Stimulated activated CD4-positive, alpha-beta T cell treated with anti-CD3 and anti-CD28 coated beads, TNF-alpha, amount 100 ng/mL, for 1 hour (primary cell): ENCODE measurements around the gene MCM7.

ENCODE experiments used
- DNase-seq, 3 donors: peaks; one replicate each; pipeline ENCODE4 v3.0.0-alpha.2; 2020; ENCODE audit warnings: low read depth in 3 of 3, low spot score in 1 of 3

MCM7 gene

GRCh38 chr7:100124301-100125230 is 23.4 kb upstream of the MCM7 start:
- DNase-seq: no peak

GRCh38 chr7:100122568-100122967 is 21.4 kb upstream of the MCM7 start:
- DNase-seq: no peak

- no peak for DNase-seq
These were observed 20.9 kb upstream of the MCM7 start for GRCh38 chr7:100122067-100122466.

- no peak for DNase-seq
These were observed 19.5 kb upstream of the MCM7 start for GRCh38 chr7:100120733-100121036.

GRCh38 chr7:100119970-100120732 is 19.0 kb upstream of the MCM7 start:
- peak; percentile 29 to 49 (median 39) for DNase-seq

GRCh38 chr7:100119072-100119969 is 18.1 kb upstream of the MCM7 start, which contains the start of the genes CNPY4 and TAF6:
TSS of gene CNPY4 (plus strand) at chr7:100119634. CDS start at chr7:100119745, 111 bp downstream.
TSS of gene TAF6 (minus strand) at chr7:100119358. CDS start at chr7:100114209, 5,149 bp downstream.
- DNase-seq: peak; percentile 88 to 93 (median 91)

GRCh38 chr7:100118388-100119071 is 17.3 kb upstream of the MCM7 start:
- DNase-seq: no peak

- DNase-seq: no peak
These were observed 13.8 kb upstream of the MCM7 start for GRCh38 chr7:100115026-100115425.

GRCh38 chr7:100111914-100112313 is 10.7 kb upstream of the MCM7 start:
- no peak for DNase-seq

- DNase-seq: no peak
These were observed 10.0 kb upstream of the MCM7 start for GRCh38 chr7:100111156-100111555.

- DNase-seq: no peak
These were observed 8.4 kb upstream of the MCM7 start for GRCh38 chr7:100109521-100110163.

- no peak for DNase-seq
These were observed 6.7 kb upstream of the MCM7 start for GRCh38 chr7:100107890-100108289.

- no peak for DNase-seq
These were observed 6.0 kb upstream of the MCM7 start for GRCh38 chr7:100107125-100107737.

- DNase-seq: no peak
These were observed 5.4 kb upstream of the MCM7 start for GRCh38 chr7:100106633-100107032.

GRCh38 chr7:100105534-100105933 is 4.3 kb upstream of the MCM7 start:
- DNase-seq: no peak

- no peak for DNase-seq
These were observed 2.0 kb upstream of the MCM7 start for GRCh38 chr7:100102950-100103840.

- peak; percentile 56 to 73 (median 69) for DNase-seq
These were observed 679 bp downstream of the MCM7 start for GRCh38 chr7:100100420-100101015.

GRCh38 chr7:100099452-100099851 is 1.7 kb downstream of the MCM7 start:
- DNase-seq: no peak
